HTR-8/SVneo (cell line): Measurements from ENCODE around the gene BPIFB6.

Experiments used
- DNase-seq: peaks from one replicate; pipeline ENCODE4 v3.0.0; 2011; ENCODE audit warnings: low spot score, mixed read lengths; ENCODE audit not compliant: insufficient read length
- FAIRE-seq: peaks from 2 replicates; lab custom pipeline; 2011; peaks lifted over from hg19 to GRCh38; lab: Jason Lieb, UNC

BPIFB6 gene

DNA sequence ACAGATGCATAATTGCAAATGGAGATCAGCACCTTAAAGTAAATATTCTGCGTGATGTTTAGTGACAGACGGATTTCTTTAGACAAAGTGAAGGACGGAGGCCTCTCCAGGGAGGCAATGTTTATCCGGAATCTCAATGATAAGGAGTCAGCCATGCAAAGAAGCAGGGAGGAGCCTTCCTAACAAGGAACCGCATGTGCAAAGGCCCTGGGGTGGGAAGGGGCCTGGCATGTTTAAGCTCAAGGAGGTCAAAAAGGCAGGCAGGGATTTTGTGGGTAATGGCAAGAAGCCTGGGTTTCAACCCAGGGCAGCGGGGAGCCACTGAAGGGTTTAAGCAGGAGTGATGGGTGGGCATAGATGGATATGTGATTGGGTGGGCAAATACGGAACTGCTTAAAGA lies 22.9 kb downstream of the BPIFB6 start:
- FAIRE-seq = no peak

DNA sequence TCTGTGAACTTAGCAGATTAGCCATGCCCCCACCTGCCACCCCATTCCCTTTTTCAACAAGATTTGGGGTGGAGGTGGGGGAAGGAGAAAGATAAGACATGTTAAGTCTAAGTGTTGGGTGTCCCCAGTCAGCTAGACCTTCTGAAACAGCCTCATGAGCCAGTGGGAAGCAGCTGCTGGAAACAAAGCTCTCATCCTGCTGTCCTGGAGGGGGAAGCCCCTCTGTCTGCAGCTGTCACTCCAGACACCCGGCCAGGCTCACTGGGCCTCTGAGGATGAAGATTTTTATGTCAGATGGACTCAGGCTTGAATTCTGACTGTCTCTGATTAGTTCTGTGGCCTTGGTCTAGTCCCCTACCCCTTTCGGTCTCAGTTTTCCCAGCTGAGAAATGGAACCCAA lies 23.3 kb downstream of the BPIFB6 start:
- no peak for FAIRE-seq
- no peak for DNase-seq

More for the DNA sequence above, 22.9 kb downstream of the BPIFB6 start:
- DNase-seq = no peak

DNA sequence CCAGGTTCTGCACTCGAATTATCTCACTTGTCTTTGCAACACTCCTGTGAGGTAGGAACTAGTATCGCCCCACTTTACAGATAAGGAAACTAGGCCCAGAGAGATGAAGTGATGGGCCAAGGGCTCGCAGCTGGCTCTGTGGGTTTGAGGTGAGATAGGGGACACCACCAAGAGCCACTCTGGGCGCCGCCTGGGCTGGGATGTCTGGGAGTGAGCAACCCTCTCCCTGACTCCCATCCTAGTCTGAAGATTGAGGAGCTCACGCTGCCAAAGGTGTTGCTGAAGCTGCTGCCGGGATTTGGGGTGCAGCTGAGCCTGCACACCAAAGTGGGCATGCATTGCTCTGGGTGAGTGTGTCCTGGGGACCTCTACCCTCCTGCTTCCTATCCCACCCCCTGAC lies 27.7 kb downstream of the BPIFB6 start:
- no peak for FAIRE-seq
- no peak for DNase-seq

DNA sequence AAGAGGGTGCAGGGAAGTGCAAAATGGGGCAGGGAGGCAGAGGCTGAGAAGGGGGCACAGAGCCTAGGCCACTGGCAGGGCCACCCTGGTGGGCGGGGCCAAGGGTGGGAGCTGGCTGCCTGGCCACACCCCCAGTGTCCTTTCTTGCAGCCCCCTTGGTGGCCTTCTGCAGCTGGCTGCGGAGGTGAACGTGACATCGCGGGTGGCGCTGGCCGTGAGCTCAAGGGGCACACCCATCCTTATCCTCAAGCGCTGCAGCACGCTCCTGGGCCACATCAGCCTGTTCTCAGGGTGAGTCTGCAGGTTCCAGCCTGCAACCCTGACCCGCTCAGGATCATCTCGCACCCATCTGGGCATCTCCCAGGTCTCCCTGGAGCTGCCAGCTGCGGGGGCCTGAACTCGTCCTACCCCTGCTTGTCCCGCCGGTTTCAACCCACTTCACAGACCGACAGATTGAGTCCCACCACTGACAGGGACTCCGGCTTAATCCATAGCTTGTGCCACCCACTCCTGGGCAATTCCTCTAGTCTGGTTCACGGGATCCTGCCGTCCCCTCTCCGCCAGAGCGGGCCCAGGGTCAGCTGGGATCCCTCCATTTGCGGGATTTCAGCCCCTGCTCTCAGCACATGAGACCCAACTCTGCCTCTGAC lies 28.4 kb downstream of the BPIFB6 start:
- DNase-seq = no peak
- no peak for FAIRE-seq

DNA sequence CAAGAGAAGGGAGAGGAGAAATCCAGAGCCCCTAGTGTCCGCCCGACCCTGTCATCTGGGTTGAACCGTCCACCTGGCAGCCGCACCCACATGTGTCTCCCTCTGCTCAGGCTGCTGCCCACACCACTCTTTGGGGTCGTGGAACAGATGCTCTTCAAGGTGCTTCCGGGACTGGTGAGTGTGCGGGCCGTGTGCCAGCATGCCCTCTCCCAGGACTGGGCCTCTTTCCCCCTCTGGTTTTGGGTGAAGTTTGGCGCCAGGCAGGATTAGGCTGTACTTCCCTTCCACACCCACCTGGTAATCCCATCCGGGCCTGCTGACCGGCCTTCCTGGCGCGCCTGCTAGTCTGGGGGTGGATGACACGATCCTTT lies 30.2 kb downstream of the BPIFB6 start:
- DNase-seq (no peak), FAIRE-seq (no peak)

DNA sequence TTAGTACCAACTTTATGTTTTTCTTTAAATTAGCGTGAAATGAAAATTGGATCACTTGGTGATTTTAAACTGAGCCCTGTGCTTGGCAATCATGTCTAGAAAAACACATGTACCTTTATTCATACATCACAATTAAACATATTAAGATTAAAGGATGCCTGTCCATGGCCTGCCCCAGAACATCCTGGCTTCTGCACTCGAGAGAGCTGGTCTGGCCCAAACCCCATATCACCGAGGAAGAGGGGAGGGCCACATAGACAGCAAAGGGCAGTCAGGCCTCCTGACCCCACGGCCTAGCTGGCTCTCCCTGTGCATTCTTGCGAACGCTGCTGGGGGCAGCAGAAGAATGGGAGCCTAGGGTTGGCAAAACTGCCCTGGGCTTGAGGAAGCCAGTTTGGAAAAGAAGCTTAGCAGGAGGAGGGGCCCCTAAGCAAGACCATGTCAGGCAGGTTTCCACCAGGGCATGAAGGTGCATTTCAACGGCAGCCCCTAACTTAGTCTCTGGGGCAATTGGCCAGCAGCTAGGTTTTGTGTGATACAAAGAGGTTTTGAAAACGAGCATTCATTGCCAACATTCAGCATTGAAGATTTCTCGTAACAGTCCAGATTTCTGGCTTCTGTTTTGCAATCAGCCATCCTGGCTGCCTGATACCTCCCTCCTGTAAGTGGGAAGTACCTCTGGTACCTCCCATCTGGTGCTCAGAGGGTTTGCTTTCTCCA lies 30.8 kb downstream of the BPIFB6 start:
- no peak for FAIRE-seq
- DNase-seq = no peak

DNA sequence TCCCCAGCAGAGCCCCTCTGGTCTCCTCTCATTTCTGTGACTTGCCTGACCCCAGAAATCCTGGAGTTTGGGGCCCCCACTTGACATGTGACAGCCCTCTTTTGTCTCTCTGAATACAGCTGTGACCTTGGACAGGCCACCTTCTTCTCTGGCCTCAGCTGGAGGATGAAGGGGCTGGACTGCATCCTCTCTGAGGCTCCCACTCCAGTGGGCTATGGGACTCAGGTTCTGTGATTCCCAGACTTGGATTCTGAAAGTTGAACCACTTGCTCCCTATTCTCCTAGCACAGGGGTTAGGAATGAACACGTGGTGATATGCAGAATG lies 31.3 kb downstream of the BPIFB6 start:
- FAIRE-seq = no peak
- DNase-seq = no peak

DNA sequence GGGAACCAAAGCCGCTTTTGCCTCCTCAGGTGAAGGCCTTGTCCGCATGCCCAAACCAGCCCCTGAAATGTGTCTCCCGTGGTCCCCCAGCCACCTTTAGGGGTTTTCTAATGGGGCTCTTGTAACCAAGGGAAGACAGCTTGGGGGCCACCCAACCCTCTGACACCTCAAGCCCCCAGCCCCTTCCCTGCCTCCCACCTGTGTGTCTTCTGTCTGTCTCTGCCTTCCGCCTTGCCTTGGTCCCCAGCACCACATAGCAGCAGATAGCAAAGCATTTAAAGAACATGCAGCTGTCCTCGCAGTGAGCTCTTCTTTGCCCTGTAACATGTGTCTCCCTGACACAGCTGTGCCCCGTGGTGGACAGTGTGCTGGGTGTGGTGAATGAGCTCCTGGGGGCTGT lies 31.8 kb downstream of the BPIFB6 start:
- FAIRE-seq (peak; percentile 49), DNase-seq (no peak)

DNA sequence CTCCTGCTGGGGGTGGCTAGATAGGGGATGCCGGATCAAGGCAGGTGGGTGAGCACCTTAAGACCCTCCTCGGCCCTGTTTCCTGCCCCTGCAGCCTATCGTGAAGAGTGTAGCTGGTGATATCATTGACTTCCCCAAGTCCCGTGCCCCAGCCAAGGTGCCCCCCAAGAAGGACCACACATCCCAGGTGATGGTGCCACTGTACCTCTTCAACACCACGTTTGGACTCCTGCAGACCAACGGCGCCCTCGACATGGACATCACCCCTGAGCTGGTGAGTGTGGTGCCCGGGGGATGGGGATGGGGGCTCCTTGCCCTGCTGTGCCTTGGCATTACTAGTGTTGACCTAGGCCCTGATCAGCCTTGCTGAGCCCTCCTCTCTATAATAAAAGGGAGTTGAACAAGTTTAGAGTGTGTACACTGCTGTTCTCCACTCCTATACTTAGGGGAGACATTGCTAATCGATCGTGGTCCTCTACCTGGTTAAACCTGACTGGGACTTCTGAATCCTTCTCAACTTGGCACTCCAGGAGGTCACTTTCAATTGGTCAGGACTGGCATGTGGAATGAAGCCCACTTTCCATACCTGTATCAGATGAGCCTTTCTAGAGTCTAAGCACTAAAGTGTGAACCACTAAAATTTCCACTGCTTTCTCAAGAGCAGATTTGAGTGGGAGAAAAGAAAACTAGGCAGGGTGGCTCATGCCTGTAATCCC lies 33.3 kb downstream of the BPIFB6 start:
- FAIRE-seq (no peak), DNase-seq (no peak)

DNA sequence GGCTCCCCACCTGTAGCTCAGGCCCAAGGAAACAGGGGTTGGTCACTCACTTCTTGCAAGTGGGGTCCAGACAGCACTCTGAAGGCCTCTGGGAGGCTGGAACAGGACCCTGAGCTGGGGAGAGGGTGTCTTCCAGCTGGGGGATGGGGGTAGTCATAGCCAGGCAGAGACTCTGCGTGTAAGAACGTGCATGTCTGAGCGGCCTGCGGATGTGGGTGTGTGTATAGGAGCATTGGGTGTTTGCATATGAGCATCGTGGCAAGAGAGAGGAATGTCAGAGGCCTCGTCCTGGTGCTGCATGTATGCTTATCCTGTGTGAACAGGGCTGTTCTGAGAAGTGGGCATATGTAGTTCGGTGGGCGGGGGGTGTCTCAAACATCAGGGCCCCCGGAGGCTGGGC lies 34.3 kb downstream of the BPIFB6 start:
- no peak for FAIRE-seq
- no peak for DNase-seq

DNA sequence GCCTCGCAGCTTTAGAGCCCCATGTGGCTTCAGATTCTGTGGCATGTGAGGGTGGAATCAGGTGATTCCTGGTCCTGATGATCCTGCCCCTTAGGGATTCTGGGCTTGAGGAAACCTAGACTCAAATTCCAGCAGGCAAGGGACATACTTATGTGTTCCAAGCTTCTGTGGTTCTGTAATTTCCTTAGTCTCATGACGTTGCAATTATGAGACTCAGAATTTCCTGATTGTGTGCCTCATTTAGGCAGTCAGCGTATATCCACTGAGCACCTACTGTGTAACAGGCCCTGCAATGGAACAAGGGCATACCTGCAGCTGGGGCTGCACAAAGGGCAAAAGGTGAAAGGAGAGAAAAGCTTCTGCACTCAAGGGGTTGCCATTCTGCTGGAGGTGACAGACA lies 36.4 kb downstream of the BPIFB6 start:
- no peak for DNase-seq
- no peak for FAIRE-seq

DNA sequence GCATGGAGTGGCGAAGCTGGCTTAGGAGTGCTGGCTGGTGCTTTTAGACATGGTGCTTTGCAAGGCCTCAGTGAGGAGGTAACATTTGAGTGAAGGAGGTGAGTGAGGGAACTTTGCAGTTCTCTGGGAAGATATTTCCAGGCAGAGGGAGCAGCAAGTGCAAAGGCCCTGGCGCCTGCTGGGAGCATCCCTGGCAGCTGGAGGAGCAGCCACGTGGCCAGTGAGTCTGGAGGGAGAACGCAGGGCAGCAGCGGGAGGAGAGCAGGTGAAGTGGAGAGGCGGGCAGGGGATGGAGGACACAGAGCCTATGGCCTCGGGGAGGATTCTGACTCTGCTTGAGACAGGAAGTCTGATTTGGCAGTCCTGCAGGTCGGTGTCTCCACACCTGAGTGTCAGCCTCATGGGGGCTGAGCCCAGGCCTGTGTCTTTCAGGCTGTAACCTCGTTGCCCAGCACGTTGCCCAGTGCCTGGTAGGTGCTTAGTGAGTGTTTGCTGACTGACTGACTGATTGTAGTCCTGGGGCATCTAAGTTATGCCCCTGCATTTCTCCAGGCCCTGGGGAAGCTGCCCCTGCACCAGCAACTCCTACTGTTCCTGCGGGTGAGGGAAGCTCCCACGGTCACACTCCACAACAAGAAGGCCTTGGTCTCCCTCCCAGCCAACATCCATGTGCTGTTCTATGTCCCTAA lies 36.9 kb downstream of the BPIFB6 start:
- no peak for DNase-seq
- FAIRE-seq = no peak

DNA sequence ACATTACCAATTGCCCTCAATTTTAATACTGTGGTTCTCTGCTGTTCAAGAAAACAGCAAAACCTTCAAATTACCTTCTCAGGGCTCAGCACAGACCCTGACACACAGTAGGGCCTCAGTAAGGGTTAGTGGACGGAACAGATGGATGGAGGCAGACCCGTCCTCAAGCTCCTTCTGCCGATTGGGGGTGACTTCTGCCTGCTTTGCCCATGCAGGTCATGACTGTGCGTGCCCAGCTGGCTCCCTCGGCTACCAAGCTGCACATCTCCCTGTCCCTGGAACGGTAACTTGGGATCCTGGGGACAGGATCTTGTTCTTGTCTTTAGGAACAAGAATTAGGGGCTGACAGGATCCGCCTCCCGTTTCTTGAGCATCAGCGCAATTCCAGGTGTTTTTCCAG lies 38.2 kb downstream of the BPIFB6 start:
- DNase-seq = no peak
- FAIRE-seq = no peak

DNA sequence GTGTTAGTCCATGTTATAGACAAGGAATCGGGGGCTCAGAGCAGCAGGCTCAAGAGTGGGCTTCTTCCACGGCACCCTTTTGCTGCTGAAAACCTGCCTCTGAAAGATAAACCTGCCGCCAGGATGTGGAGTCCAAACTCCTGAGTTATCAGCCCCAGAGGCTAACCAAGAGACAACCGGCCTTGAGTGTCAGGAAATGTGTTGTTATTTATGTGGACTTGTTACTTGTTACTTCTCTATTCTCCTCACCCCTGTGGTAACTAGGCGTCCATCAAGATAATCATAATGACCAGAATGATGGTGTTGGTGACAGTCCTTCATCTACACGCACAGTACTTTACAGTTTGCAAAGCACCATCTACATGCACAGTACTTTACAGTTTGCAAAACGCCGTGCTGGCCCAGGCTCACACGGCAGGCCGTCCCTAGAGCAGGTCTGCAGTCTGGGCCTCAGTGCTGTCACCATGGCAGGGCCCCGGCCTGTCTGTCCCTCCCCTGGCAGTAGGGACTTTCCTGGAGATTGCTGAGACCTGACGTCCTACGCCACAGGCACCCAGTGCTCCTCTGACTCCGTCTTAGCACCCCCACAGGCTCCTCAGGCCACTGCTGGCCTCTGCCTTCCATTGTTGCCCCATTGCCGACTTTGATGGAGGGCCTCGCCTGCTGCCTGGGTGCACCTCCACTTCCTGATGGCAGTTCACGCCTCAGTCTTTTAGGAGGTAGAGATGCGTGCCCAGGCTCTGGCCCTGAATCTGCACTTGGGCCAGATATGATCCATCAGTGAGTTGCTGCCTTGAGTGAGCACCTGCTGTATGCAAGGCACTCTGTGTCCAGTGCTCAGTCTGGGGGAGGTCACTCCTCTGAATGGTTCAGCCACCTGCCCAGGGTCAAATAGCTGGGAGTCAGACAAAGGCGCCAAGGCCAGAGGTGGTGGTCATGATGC lies 38.9 kb downstream of the BPIFB6 start:
- FAIRE-seq (no peak), DNase-seq (no peak)

DNA sequence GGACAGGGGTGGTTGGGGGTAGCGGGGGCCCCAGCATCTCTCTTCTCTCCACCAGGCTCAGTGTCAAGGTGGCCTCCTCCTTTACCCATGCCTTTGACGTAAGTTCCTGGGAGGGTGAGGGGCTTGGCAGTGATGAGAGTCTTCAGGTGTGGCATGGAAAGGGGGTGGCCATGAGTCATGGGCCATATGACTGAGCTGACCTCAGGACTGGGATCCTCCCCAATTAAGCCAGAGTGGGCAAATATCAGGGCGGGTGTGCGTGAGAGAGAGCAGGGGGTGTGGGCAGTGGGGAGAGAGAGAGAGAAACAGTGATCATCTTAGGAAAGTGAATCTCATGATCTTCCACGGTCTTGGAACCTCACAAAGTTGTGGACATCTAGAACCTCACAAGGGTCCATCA lies 39.8 kb downstream of the BPIFB6 start:
- FAIRE-seq (no peak), DNase-seq (no peak)

DNA sequence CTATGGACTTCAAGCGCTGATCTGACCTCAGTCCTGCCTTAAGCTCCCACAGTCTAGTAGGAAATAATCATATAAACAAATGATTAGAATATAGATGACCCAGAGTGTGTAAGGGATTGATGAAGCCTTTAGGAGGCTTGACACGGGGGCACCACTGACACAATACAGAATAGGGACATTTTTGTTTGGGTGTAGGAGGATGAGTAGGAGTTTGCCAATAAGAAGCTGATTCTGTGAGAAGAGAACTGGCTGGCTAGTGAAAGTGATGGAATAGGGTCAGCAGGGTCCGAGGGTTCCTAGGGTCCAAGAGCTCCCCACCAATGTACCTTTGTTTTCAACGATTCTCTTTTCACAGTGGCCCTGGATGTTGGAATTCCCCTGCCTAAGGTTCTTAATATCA lies 40.9 kb downstream of the BPIFB6 start:
- FAIRE-seq (no peak), DNase-seq (no peak)

DNA sequence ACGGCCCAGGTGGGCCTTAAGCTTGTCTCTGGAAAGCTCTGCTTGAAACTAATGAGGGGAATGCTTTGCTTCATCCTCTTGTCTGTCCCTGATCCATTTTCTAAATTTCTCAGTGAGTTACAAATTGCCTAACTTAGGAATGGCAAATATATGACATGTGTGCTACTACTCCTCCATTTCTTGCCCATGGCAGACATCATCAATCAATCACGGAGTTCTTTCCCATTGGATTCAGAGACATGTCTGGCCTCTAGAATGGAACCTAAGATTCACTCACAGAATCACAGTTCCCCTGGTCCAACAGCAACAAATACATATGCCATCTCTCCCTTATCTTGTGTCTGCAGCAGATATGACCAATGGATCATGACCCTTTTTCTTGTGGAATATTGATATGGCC lies 41.4 kb downstream of the BPIFB6 start:
- FAIRE-seq = no peak

DNA sequence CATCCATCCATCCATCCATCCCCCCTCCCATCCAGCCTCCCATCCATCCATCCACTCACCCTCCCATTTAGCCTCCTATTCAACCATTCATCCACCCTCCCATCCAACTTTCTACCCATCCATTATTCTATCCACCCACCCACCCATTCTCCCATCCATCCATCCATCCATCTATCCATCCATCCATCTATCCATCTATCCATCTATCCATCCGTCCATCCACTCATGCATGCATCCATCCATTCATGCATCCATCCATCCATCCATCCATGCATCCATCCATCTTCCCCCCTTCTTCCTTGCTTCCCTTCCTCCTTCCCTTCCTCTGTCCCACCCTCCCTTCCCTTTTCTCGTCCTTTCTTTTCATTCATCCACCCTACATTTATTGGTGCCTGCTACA lies 43.2 kb downstream of the BPIFB6 start:
- DNase-seq (no peak), FAIRE-seq (no peak)

More for the DNA sequence above, 41.4 kb downstream of the BPIFB6 start:
- DNase-seq = no peak

DNA sequence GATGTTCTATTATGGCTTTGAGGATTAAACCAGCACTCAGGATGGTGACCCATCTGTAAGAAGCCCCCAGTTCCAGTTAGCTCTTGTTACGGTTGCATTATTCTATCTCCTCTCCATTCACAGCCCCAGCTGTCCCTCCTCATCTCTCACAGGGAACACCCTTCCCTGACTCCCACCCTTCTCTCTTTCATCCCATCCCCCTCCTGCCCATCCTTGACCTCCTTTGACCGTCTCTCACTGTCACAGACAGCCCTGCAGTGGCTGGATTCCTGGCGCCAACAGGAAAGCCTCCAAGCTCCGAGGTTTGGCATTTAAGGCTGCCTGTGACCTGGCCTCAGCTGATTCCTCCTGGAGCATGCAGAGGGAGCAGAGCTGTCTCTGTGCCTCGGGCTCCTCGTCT lies 43.8 kb downstream of the BPIFB6 start:
- DNase-seq = no peak
- FAIRE-seq = no peak
